Gastroesophageal sphincter (tissue), 4 donors: ENCODE data around the gene TPP2. TPM values are rescaled to one million over a fixed set of nuclear protein-coding genes. Genes with fewer than 3 reads are reported as not detected.

Experiments used
- ATAC-seq: fragments of 150-250 bp; one replicate; pipeline ENCODE4 v1.9.1; 2016; ENCODE audit warnings: mild to moderate bottlenecking, moderate library complexity
- H3K27ac ChIP-seq, 4 donors: fragments of 200-600 bp; sonication (generic) in 3 of 4; 1 replicate in 3 of 4; 2 replicates in 1 of 4; pipeline ENCODE4 v1.5.1; 2016 to 2019
- H3K27me3 ChIP-seq: fragments of 200-600 bp; sonication (generic); one replicate; pipeline ENCODE4 v1.5.1; 2019
- H3K36me3 ChIP-seq, 2 donors: fragments of 200-600 bp; sonication (generic); one replicate each; pipeline ENCODE4 v1.5.1; 2019; ENCODE audit warnings: control low read depth in 1 of 2
- H3K4me1 ChIP-seq, 3 donors: fragments of 200-600 bp; sonication (generic); 1 replicate in 2 of 3; 2 replicates in 1 of 3; pipeline ENCODE4 v1.5.1; 2016 to 2019; ENCODE audit warnings: control low read depth in 2 of 3
- H3K4me3 ChIP-seq, 2 donors: fragments of 200-600 bp; sonication (generic); one replicate each; pipeline ENCODE4 v1.5.1; 2019; ENCODE audit warnings: mild to moderate bottlenecking in 1 of 2, moderate library complexity in 1 of 2
- H3K9me3 ChIP-seq, 3 donors: fragments of 200-600 bp; sonication (generic); one replicate each; pipeline ENCODE4 v1.5.1; 2017 to 2019; ENCODE audit warnings: control low read depth in 2 of 3
- EP300 ChIP-seq: sonication (generic); formaldehyde crosslinking; IDR thresholded peaks from one replicate; pipeline ENCODE4 v1.6.1; 2017; ENCODE audit warnings: antibody characterized with exemption, mild to moderate bottlenecking
- POLR2A ChIP-seq, 2 donors: fragments of 450-650 bp; IDR thresholded peaks; one replicate each; pipeline ENCODE4 v1.6.1; 2017; ENCODE audit warnings: antibody characterized with exemption in 2 of 2, mild to moderate bottlenecking in 2 of 2, moderate library complexity in 1 of 2
- POLR2AphosphoS5 ChIP-seq: sonication (generic); formaldehyde crosslinking; IDR thresholded peaks from one replicate; pipeline ENCODE4 v1.6.1; 2017; ENCODE audit warnings: antibody characterized with exemption
- WGBS, 2 donors: methylation state at CpG; one replicate each; pipeline ENCODE4 v1.1.5; 2018; ENCODE audit warnings: low coverage in 1 of 2; 5-methylcytosine and 5-hydroxymethylcytosine counted together
- total RNA-seq, 4 donors: library from RNA; depleted of rRNA; stranded (reverse); fragments of >200 nt; gene quantifications; one replicate each; pipeline ENCODE4 v1.1.0, GENCODE V29; 2016
- TF ChIP-seq, protein P1 (sequence below), 4 experiments: fragments of 200-600 bp in 2 of 4; fragments of 450-650 bp in 2 of 4; sonication (generic) in 1 of 4; IDR thresholded peaks; one replicate each; pipeline ENCODE4 v1.5.1; 2017 to 2019; ENCODE audit warnings: antibody characterized with exemption in 4 of 4, mild to moderate bottlenecking in 2 of 4, moderate library complexity in 2 of 4

Gene TPP2
- total RNA-seq, 4 donors from 2014 or later, result 41.4 to 52.8 (median 42.2) TPM

DNA sequence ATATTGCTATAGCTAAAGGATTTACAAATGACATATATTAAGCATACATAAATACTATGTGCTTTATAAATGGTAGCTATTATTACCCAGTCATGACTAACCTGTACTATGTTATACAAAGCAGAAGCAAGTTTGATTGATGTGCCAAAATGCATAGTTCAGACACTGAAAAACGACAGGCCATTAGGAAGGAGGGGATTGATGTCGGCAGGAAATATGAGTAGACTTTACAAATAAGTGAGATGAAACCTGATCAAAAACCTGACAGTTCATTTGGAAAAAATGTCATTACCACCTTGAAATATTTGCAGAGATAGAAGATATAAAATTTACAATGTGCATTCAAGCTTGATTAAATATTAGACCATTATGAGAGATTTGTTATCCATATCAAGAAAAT, 38.8 kb upstream of the TPP2 start:
- H3K27me3 ChIP-seq, result no peaks in the 10 kb centered on the region
- no peak overlapping the region for H3K4me3 ChIP-seq
- no peak for TF ChIP-seq EP300
- TF ChIP-seq, protein P1, sequence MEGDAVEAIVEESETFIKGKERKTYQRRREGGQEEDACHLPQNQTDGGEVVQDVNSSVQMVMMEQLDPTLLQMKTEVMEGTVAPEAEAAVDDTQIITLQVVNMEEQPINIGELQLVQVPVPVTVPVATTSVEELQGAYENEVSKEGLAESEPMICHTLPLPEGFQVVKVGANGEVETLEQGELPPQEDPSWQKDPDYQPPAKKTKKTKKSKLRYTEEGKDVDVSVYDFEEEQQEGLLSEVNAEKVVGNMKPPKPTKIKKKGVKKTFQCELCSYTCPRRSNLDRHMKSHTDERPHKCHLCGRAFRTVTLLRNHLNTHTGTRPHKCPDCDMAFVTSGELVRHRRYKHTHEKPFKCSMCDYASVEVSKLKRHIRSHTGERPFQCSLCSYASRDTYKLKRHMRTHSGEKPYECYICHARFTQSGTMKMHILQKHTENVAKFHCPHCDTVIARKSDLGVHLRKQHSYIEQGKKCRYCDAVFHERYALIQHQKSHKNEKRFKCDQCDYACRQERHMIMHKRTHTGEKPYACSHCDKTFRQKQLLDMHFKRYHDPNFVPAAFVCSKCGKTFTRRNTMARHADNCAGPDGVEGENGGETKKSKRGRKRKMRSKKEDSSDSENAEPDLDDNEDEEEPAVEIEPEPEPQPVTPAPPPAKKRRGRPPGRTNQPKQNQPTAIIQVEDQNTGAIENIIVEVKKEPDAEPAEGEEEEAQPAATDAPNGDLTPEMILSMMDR (IDR thresholded peaks at IDR 0.05), result no peak
- TF ChIP-seq POLR2A (IDR thresholded peaks at IDR 0.05), result no peak
- no peak for TF ChIP-seq POLR2AphosphoS5
- no peaks in the 10 kb centered on the region for H3K9me3 ChIP-seq
- H3K27ac ChIP-seq, result no peak overlapping the region
- no peaks in the 10 kb centered on the region for H3K36me3 ChIP-seq
- no peak for ATAC-seq
- H3K4me1 ChIP-seq, result no peaks in the 10 kb centered on the region
- 41 to 64% methylated on average over 2 of the region's 2 CpGs for WGBS, 2 donors

- no peaks in the 10 kb centered on the region for H3K9me3 ChIP-seq
- H3K36me3 ChIP-seq, result no peaks in the 10 kb centered on the region
- no peak overlapping the region for H3K27ac ChIP-seq
- TF ChIP-seq EP300, result no peak
- no peaks in the 10 kb centered on the region for H3K4me1 ChIP-seq
- H3K4me3 ChIP-seq, result no peak overlapping the region
- no peak for ATAC-seq
- 59 to 75% methylated on average over 1 of the region's 1 CpG for WGBS, 2 donors
- H3K27me3 ChIP-seq, result peaks cover 17% of the 10 kb centered on the region
Observed at GRCh38 chr13:102561933-102562332, 34.9 kb upstream of the TPP2 start.

DNA sequence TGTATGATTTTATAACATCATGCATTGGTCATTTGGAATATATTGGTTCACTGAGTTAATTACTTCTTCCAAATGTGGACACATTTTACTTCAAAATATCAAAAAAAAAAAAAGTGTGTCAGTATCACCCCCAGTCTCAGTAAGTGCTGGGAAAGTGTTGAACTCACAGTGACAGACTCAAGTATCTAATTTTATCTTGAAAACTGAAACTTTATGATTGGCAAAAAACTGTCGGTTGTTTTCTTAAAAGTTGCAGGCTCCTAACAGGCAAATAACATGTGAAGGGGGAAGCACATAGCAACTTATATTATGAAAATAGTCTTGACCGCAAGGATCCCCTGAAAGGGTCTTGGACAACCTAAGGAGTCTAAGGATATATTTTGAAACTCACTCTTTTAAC, 33.5 kb upstream of the TPP2 start:
- TF ChIP-seq POLR2A (IDR thresholded peaks at IDR 0.05) (no peak), POLR2AphosphoS5 (no peak), EP300 (no peak)
- TF ChIP-seq, protein P1 (IDR thresholded peaks at IDR 0.05), result no peak
- Histone ChIP-seq H3K9me3 (no peaks in the 10 kb centered on the region), H3K36me3 (no peaks in the 10 kb centered on the region), H3K27ac (no peak overlapping the region), H3K27me3 (peaks cover 17% of the 10 kb centered on the region), H3K4me1 (no peaks in the 10 kb centered on the region), H3K4me3 (no peak overlapping the region)
- no peak for ATAC-seq
- WGBS, 2 donors, result 84 to 93% methylated on average over 2 of the region's 2 CpGs

- no peaks in the 10 kb centered on the region for H3K4me1 ChIP-seq
- no peak overlapping the region for H3K4me3 ChIP-seq
- no peaks in the 10 kb centered on the region for H3K36me3 ChIP-seq
- TF ChIP-seq, protein P1 (IDR thresholded peaks at IDR 0.05), result no peak
- no peak for TF ChIP-seq POLR2A (IDR thresholded peaks at IDR 0.05)
- TF ChIP-seq EP300, result no peak
- no peak for TF ChIP-seq POLR2AphosphoS5
- no peak overlapping the region for H3K27ac ChIP-seq
- H3K27me3 ChIP-seq, result peaks cover 17% of the 10 kb centered on the region
- WGBS, 2 donors, result 80 to 93% methylated on average over 2 to 4 of the region's 4 CpGs
- ATAC-seq, result no peak
- H3K9me3 ChIP-seq, result no peaks in the 10 kb centered on the region
Observed at GRCh38 chr13:102564564-102564963, 32.2 kb upstream of the TPP2 start.

- 67 to 100% methylated on average over 1 of the region's 1 CpG for WGBS, 2 donors
Observed at GRCh38 chr13:102566513-102566912, 30.3 kb upstream of the TPP2 start.

More at GRCh38 chr13:102566513-102566912, 30.3 kb upstream of the TPP2 start:
- TF ChIP-seq POLR2AphosphoS5 (no peak), POLR2A (IDR thresholded peaks at IDR 0.05) (no peak)
- TF ChIP-seq, protein P1 (IDR thresholded peaks at IDR 0.05), result no peak
- no peaks in the 10 kb centered on the region for H3K36me3 ChIP-seq
- no peak overlapping the region for H3K27ac ChIP-seq
- no peaks in the 10 kb centered on the region for H3K9me3 ChIP-seq
- no peak overlapping the region for H3K4me3 ChIP-seq
- peaks cover 17% of the 10 kb centered on the region for H3K27me3 ChIP-seq
- ATAC-seq, result no peak
- H3K4me1 ChIP-seq, result no peaks in the 10 kb centered on the region
